PC-3 (cell line): ENCODE data around the gene EIF4G3. TPM values are rescaled to one million over a fixed set of nuclear protein-coding genes. Genes with fewer than 3 reads are reported as not detected.

Experiments
- ATAC-seq: fragments of 200-7000 bp; cut with Tn5 transposase; 2 replicates; pipeline ENCODE4 v1.9.1; 2020; ENCODE audit warnings: mild to moderate bottlenecking, moderate library complexity
- BruUV-seq: library from RNA; stranded (reverse); fragments of 400-500 nt; replicated peaks from 2 replicates; lab custom pipeline; 2021; lab: Mats Ljungman, UMichigan
- CTCF ChIA-PET: fragments of 300-600 bp; sonication (Branson Sonifier 250); formaldehyde crosslinking; loops from one replicate; lab custom pipeline; 2022; ENCODE audit warnings: antibody characterized with exemption; lab: Charles Lee
- POLR2A ChIA-PET: fragments of 300-600 bp; sonication (Branson Sonifier 250); formaldehyde crosslinking; loops from one replicate; lab custom pipeline; 2022; ENCODE audit warnings: antibody characterized with exemption; ENCODE audit not compliant: unreplicated experiment; lab: Charles Lee
- DNase-seq: peaks from one replicate; pipeline ENCODE4 v3.0.0-alpha.2; 2015
- H2AFZ ChIP-seq: fragments of 300-600 bp; sonication (generic); 2 replicates; pipeline ENCODE4 v1.6.0; 2016; ENCODE audit warnings: antibody characterized with exemption, low read length
- H3F3A ChIP-seq: fragments of 300-600 bp; sonication (generic); one replicate; pipeline ENCODE4 v1.6.0; 2017; ENCODE audit warnings: antibody characterized with exemption, low read length, control low read depth, mild to moderate bottlenecking; ENCODE audit not compliant: unreplicated experiment
- H3K27ac ChIP-seq: fragments of 300-600 bp; sonication (generic); 2 replicates; pipeline ENCODE4 v1.5.1; 2016; ENCODE audit warnings: mild to moderate bottlenecking, low read length
- H3K27me3 ChIP-seq: fragments of 300-600 bp; sonication (generic); 2 replicates; pipeline ENCODE4 v1.6.1; 2016; ENCODE audit warnings: low read length, mixed read lengths
- H3K36me3 ChIP-seq: fragments of 300-600 bp; sonication (generic); 2 replicates; pipeline ENCODE4 v1.6.1; 2016; ENCODE audit warnings: low read depth, mixed run types, low read length, mixed read lengths
- H3K4me1 ChIP-seq: fragments of 300-600 bp; sonication (generic); 2 replicates; pipeline ENCODE4 v1.5.1; 2016; ENCODE audit warnings: low read length; ENCODE audit not compliant: insufficient read depth
- H3K4me2 ChIP-seq: fragments of 300-600 bp; sonication (generic); 2 replicates; pipeline ENCODE4 v1.6.0; 2016; ENCODE audit warnings: low read length
- H3K4me3 ChIP-seq: fragments of 300-600 bp; sonication (generic); 2 replicates; pipeline ENCODE4 v1.5.1; 2016; ENCODE audit warnings: mild to moderate bottlenecking, low read length, mixed read lengths
- H3K79me2 ChIP-seq: fragments of 300-600 bp; sonication (generic); 2 replicates; pipeline ENCODE4 v1.6.1; 2017; ENCODE audit warnings: low read length, mixed read lengths
- H3K9ac ChIP-seq: fragments of 300-600 bp; sonication (generic); 2 replicates; pipeline ENCODE4 v1.6.0; 2016; ENCODE audit warnings: mild to moderate bottlenecking, low read length
- H3K9me2 ChIP-seq: fragments of 300-600 bp; sonication (generic); replicated peaks from 2 replicates; pipeline ENCODE4 v1.6.1; 2016; ENCODE audit warnings: mixed run types, low read length, mixed read lengths
- H3K9me3 ChIP-seq: fragments of 300-600 bp; sonication (generic); 2 replicates; pipeline ENCODE4 v1.6.1; 2016; ENCODE audit warnings: low read length, mixed read lengths
- H4K20me1 ChIP-seq: fragments of 300-600 bp; sonication (generic); 2 replicates; pipeline ENCODE4 v1.6.1; 2016; ENCODE audit warnings: low read length, mixed read lengths
- CTCF ChIP-seq: fragments of 300-600 bp; sonication (generic); conservative IDR thresholded peaks from 2 replicates; pipeline ENCODE4 v1.5.1; 2017; ENCODE audit warnings: antibody characterized with exemption, low read depth, mild to moderate bottlenecking, low read length
- EZH2 ChIP-seq: fragments of 300-600 bp; sonication (generic); IDR thresholded peaks from one replicate; pipeline ENCODE4 v1.6.1; 2017; ENCODE audit warnings: antibody characterized with exemption, mild to moderate bottlenecking, low read length; ENCODE audit not compliant: unreplicated experiment
- EZH2phosphoT487 ChIP-seq: fragments of 300-600 bp; sonication (generic); IDR thresholded peaks from 2 replicates; pipeline ENCODE4 v1.6.1; 2018; ENCODE audit warnings: mild to moderate bottlenecking, antibody characterized with exemption, low read length, borderline replicate concordance
- intact Hi-C: fragments of 100-400 bp; cut with micrococcal nuclease; formaldehyde crosslinking; loops from 2 replicates; pipeline ENCODE4 v1.9.0; 2023
- total RNA-seq: library from RNA; depleted of rRNA; stranded (reverse); fragments of >200 nt; gene quantifications from 2 replicates; pipeline ENCODE4 v1.2.3, GENCODE V29; 2014

EIF4G3 gene
- total RNA-seq, 1 experiment from 2014 or later: 16.9 TPM

GRCh38 chr1:20770314-20771087 lies 406.2 kb downstream of the EIF4G3 start:
- H3K27me3 ChIP-seq: no peaks in the 10 kb centered on the region
- BruUV-seq: no TSS peak
- H3K9me2 ChIP-seq: no peaks in the 10 kb centered on the region
- H3K9ac ChIP-seq: no peak overlapping the region
- H3K9me3 ChIP-seq: no peaks in the 10 kb centered on the region
- peaks cover 5% of the 10 kb centered on the region; the same call in 1 of the 2 replicates for H4K20me1 ChIP-seq
- TF ChIP-seq EZH2 (no peak), CTCF (no peak), EZH2phosphoT487 (no peak)
- no peaks in the 10 kb centered on the region for H3K4me1 ChIP-seq
- intact Hi-C loops: no loop called here
- peaks cover 20% of the 10 kb centered on the region for H3K79me2 ChIP-seq
- ATAC-seq (no peak), DNase-seq (no peak)
- ChIA-PET CTCF (interaction anchor here (0.6 kb wide), 1 partner anchor 221 kb away, joined by 4 read pairs; no protein-coding TSS in a partner anchor), POLR2A (no interaction called here)
- no peak overlapping the region for H3K27ac ChIP-seq
- no peak overlapping the region for H3K4me3 ChIP-seq
- H2AFZ ChIP-seq: no peak overlapping the region
- no peaks in the 10 kb centered on the region for H3F3A ChIP-seq
- peaks cover 90% of the 10 kb centered on the region for H3K36me3 ChIP-seq
- no peak overlapping the region for H3K4me2 ChIP-seq

DNA sequence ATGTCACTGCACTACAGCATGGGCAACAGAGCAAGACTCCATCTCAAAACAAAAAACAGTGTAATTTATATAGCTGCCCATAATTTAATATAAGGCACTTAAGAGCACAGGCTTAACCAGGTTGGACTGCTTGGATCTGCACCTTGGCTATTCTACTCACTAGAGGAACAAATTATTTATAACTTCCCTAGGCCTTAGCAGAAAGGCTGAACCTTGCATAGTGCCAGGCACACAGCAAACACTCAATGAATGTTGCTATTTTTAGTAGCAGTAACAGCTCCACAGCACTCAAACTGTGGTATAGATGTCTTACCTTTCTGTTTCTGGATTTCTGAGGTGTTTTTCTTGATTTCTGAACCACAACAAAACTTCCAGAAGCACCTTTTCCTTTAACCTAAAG lies 409.4 kb downstream of the EIF4G3 start:
- TF ChIP-seq CTCF (no peak), EZH2 (no peak), EZH2phosphoT487 (no peak)
- Histone ChIP-seq H3K4me2 (no peak overlapping the region), H3K36me3 (peaks cover 89% of the 10 kb centered on the region), H3K9ac (no peak overlapping the region), H3K4me3 (no peak overlapping the region), H3K27ac (no peak overlapping the region), H2AFZ (no peak overlapping the region), H3K9me2 (no peaks in the 10 kb centered on the region), H3K9me3 (no peaks in the 10 kb centered on the region), H3K27me3 (no peaks in the 10 kb centered on the region), H3K79me2 (peaks cover 6% of the 10 kb centered on the region), H3K4me1 (no peaks in the 10 kb centered on the region), H4K20me1 (no peaks in the 10 kb centered on the region), H3F3A (no peaks in the 10 kb centered on the region)
- DNase-seq: no peak
- BruUV-seq: no TSS peak
- ChIA-PET POLR2A (no interaction called here), CTCF (no interaction called here)
- ATAC-seq: no peak
- intact Hi-C loops: no loop called here

DNA sequence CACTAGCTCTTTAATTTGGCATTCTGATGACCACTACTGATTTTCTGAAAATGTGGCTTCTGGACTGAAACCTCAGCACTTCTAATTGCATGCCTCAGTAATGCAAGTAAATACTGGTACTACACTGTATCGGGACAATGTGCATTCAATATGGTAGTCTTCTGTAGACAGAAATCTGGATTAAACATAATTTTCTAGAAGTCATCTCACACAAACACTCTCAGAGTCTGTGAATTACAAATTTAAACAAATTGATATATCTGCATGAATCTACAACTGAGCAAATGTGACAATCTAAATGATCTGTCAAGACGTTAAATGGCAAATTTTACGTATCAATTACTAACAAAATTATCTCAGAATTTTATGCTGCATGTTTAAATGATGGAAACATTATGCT lies 413.3 kb downstream of the EIF4G3 start:
- Histone ChIP-seq H3K4me1 (no peaks in the 10 kb centered on the region), H3K27ac (no peak overlapping the region), H2AFZ (no peak overlapping the region), H3K9me2 (no peaks in the 10 kb centered on the region), H3K4me2 (no peak overlapping the region), H3F3A (no peaks in the 10 kb centered on the region), H3K9me3 (no peaks in the 10 kb centered on the region), H4K20me1 (no peaks in the 10 kb centered on the region), H3K9ac (no peak overlapping the region), H3K79me2 (no peaks in the 10 kb centered on the region), H3K4me3 (no peak overlapping the region), H3K27me3 (no peaks in the 10 kb centered on the region), H3K36me3 (peaks cover 78% of the 10 kb centered on the region)
- ChIA-PET POLR2A (no interaction called here), CTCF (no interaction called here)
- ATAC-seq (no peak), DNase-seq (no peak)
- TF ChIP-seq EZH2 (no peak), CTCF (no peak), EZH2phosphoT487 (no peak)
- intact Hi-C loops: no loop called here
- BruUV-seq: no TSS peak
